DND-41 (cell line): ENCODE data around the gene TSPEAR.

ENCODE experiments used
- ATAC-seq: fragments of 200-7000 bp; cut with Tn5 transposase; 3 replicates; pipeline ENCODE4 v1.9.1; 2021; ENCODE audit warnings: low read depth; ENCODE audit not compliant: insufficient read depth
- DNase-seq: peaks from one replicate; pipeline ENCODE4 v3.0.0-alpha.2; 2020
- H2AFZ ChIP-seq: 2 replicates; pipeline ENCODE4 v1.6.0; 2012; ENCODE audit warnings: low read depth, low read length
- H3K27ac ChIP-seq: 2 replicates; pipeline ENCODE4 v1.5.1; 2012; ENCODE audit warnings: low read length, inconsistent platforms
- H3K27me3 ChIP-seq: fragments of 200-600 bp; sonication (generic); 2 replicates; pipeline ENCODE4 v1.6.0; 2012; ENCODE audit warnings: low read length, mild to moderate bottlenecking, inconsistent platforms; ENCODE audit not compliant: insufficient read depth, poor library complexity
- H3K36me3 ChIP-seq: 2 replicates; pipeline ENCODE4 v1.5.1; 2012; ENCODE audit warnings: low read length, inconsistent platforms; ENCODE audit not compliant: insufficient read depth
- H3K4me1 ChIP-seq: 2 replicates; pipeline ENCODE4 v1.5.1; 2012; ENCODE audit warnings: mild to moderate bottlenecking, low read length; ENCODE audit not compliant: insufficient read depth
- H3K4me2 ChIP-seq: 2 replicates; pipeline ENCODE4 v1.6.0; 2012; ENCODE audit warnings: mild to moderate bottlenecking, moderate library complexity, low read length, inconsistent platforms; ENCODE audit not compliant: insufficient read depth
- H3K4me3 ChIP-seq, 2 experiments: fragments of 200-600 bp in 1 of 2; shearing (Covaris generic) in 1 of 2; 2 replicates each; pipeline ENCODE4 v1.5.1; 2012 to 2016; ENCODE audit warnings: inconsistent platforms in 2 of 2, low read length in 2 of 2, mild to moderate bottlenecking in 2 of 2, low read depth in 1 of 2, moderate library complexity in 1 of 2
- H3K79me2 ChIP-seq: 2 replicates; pipeline ENCODE4 v1.6.0; 2012; ENCODE audit warnings: low read length, inconsistent platforms; ENCODE audit not compliant: insufficient read depth
- H3K9ac ChIP-seq: 2 replicates; pipeline ENCODE4 v1.6.0; 2012; ENCODE audit warnings: low read depth, mild to moderate bottlenecking, inconsistent platforms, low read length, moderate library complexity
- H3K9me3 ChIP-seq: 2 replicates; pipeline ENCODE4 v1.5.1; 2012; ENCODE audit warnings: low read length, moderate library complexity, mild to moderate bottlenecking, inconsistent platforms; ENCODE audit not compliant: insufficient read depth, severe bottlenecking
- H4K20me1 ChIP-seq: 2 replicates; pipeline ENCODE4 v1.6.0; 2012; ENCODE audit warnings: low read length; ENCODE audit not compliant: insufficient read depth
- CTCF ChIP-seq: IDR thresholded peaks from 2 replicates; pipeline ENCODE4 v1.5.1; 2012; ENCODE audit warnings: borderline replicate concordance, low read length, moderate library complexity, mild to moderate bottlenecking; ENCODE audit not compliant: poor library complexity, severe bottlenecking; ENCODE audit errors: extremely low read depth
- EZH2 ChIP-seq: IDR thresholded peaks from 3 replicates; pipeline ENCODE4 v1.6.1; 2012; ENCODE audit warnings: borderline replicate concordance, low read depth, mild to moderate bottlenecking, moderate library complexity, low read length, inconsistent platforms; ENCODE audit not compliant: severe bottlenecking

The TSPEAR gene

GRCh38 chr21:44487831-44488230 is 223.5 kb downstream of the TSPEAR start:
- Histone ChIP-seq H3K36me3 (no peaks in the 10 kb centered on the region), H2AFZ (no peak overlapping the region), H3K4me2 (no peak overlapping the region), H3K9me3 (no peaks in the 10 kb centered on the region), H3K27me3 (no peaks in the 10 kb centered on the region), H3K27ac (no peak overlapping the region), H3K9ac (no peak overlapping the region), H3K4me1 (no peaks in the 10 kb centered on the region), H3K4me3 (no peak overlapping the region), H3K79me2 (no peaks in the 10 kb centered on the region), H4K20me1 (no peaks in the 10 kb centered on the region)
- DNase-seq (peak; percentile 37), ATAC-seq (no peak)
- TF ChIP-seq CTCF = peak; percentile 63
- TF ChIP-seq EZH2 = no peak

- Histone ChIP-seq H3K9ac (no peak overlapping the region), H3K27me3 (no peaks in the 10 kb centered on the region), H4K20me1 (no peaks in the 10 kb centered on the region), H3K4me2 (no peak overlapping the region), H3K4me3 (no peak overlapping the region), H3K27ac (no peak overlapping the region), H2AFZ (no peak overlapping the region), H3K4me1 (no peaks in the 10 kb centered on the region), H3K36me3 (no peaks in the 10 kb centered on the region), H3K79me2 (no peaks in the 10 kb centered on the region), H3K9me3 (no peaks in the 10 kb centered on the region)
- ATAC-seq = no peak
- TF ChIP-seq CTCF (no peak), EZH2 (no peak)
- no peak for DNase-seq
Measured at GRCh38 chr21:44486302-44486701, 225.1 kb downstream of the TSPEAR start.

GRCh38 chr21:44485796-44486195 is 225.6 kb downstream of the TSPEAR start:
- no peaks in the 10 kb centered on the region for H3K4me1 ChIP-seq
- H3K27ac ChIP-seq = no peak overlapping the region

More at GRCh38 chr21:44485796-44486195, 225.6 kb downstream of the TSPEAR start:
- ATAC-seq (no peak), DNase-seq (no peak)
- Histone ChIP-seq H2AFZ (no peak overlapping the region), H4K20me1 (no peaks in the 10 kb centered on the region), H3K36me3 (no peaks in the 10 kb centered on the region), H3K79me2 (no peaks in the 10 kb centered on the region), H3K4me2 (no peak overlapping the region), H3K4me3 (no peak overlapping the region), H3K27me3 (no peaks in the 10 kb centered on the region), H3K9ac (no peak overlapping the region), H3K9me3 (no peaks in the 10 kb centered on the region)
- TF ChIP-seq CTCF (no peak), EZH2 (no peak)
